H1 (cell line): ENCODE data around the gene STPG1. TPM values are rescaled to one million over a fixed set of nuclear protein-coding genes. Genes with fewer than 3 reads are reported as not detected.
A peak's percentile ranks its signal among the peaks of the same experiment; 100 is the strongest.

ENCODE experiments used
- CTCF ChIA-PET: fragments of 300-600 bp; sonication (Branson Sonifier 250); formaldehyde crosslinking; loops from one replicate; lab custom pipeline; 2021; ENCODE audit not compliant: partially characterized antibody; lab: Charles Lee
- POLR2A ChIA-PET: fragments of 300-600 bp; sonication (Branson Sonifier 250); formaldehyde crosslinking; loops from one replicate; lab custom pipeline; 2021; ENCODE audit warnings: inconsistent platforms; ENCODE audit not compliant: partially characterized antibody; lab: Charles Lee
- DNase-seq, 2 experiments: peaks; one replicate each; pipeline versions ENCODE4 v3.0.0 to v3.0.0-alpha.2; 2010 to 2022; ENCODE audit warnings: low spot score in 2 of 2, low read depth in 1 of 2, mixed read lengths in 1 of 2
- FAIRE-seq: peaks from 2 replicates; lab custom pipeline; 2011; peaks lifted over from hg19 to GRCh38; lab: Jason Lieb, UNC
- H2AFZ ChIP-seq: 2 replicates; pipeline ENCODE4 v1.8.1; 2012; ENCODE audit warnings: low read length, inconsistent platforms
- H2AK5ac ChIP-seq: 2 replicates; pipeline ENCODE4 v1.6.1; 2013; ENCODE audit warnings: low read depth, low read length
- H2BK120ac ChIP-seq: replicated peaks from 2 replicates; pipeline ENCODE3; 2013; ENCODE audit warnings: low read depth, low read length, inconsistent platforms
- H2BK12ac ChIP-seq: 2 replicates; pipeline ENCODE4 v1.6.1; 2013; ENCODE audit warnings: low read depth, low read length
- H2BK15ac ChIP-seq: 2 replicates; pipeline ENCODE4 v1.6.1; 2013; ENCODE audit warnings: low read length
- H2BK20ac ChIP-seq: 2 replicates; pipeline ENCODE4 v1.6.1; 2013; ENCODE audit warnings: low read length
- H2BK5ac ChIP-seq: 2 replicates; pipeline ENCODE4 v1.6.1; 2013; ENCODE audit warnings: low read depth, low read length
- H3K14ac ChIP-seq: 2 replicates; pipeline ENCODE4 v1.6.1; 2013; ENCODE audit warnings: inconsistent platforms; ENCODE audit not compliant: insufficient read length
- H3K18ac ChIP-seq: 2 replicates; pipeline ENCODE4 v1.6.1; 2013; ENCODE audit warnings: low read length; ENCODE audit errors: extremely low read depth
- H3K23ac ChIP-seq: 2 replicates; pipeline ENCODE4 v1.6.1; 2013; ENCODE audit warnings: inconsistent platforms; ENCODE audit not compliant: insufficient read length
- H3K23me2 ChIP-seq: 2 replicates; pipeline ENCODE4 v1.6.1; 2013; ENCODE audit warnings: low read depth, low read length
- H3K27ac ChIP-seq: 2 replicates; pipeline ENCODE4 v1.6.1; 2011; ENCODE audit warnings: low read depth, low read length, inconsistent platforms
- H3K27me3 ChIP-seq, 4 experiments: replicated peaks in 1 of 4; 1 replicate in 1 of 4; 2 replicates in 3 of 4; pipeline versions ENCODE4 v1.6.1 to v1.8.1; 2011 to 2013; ENCODE audit warnings: low read length in 3 of 4, mild to moderate bottlenecking in 3 of 4, inconsistent platforms in 2 of 4, mixed read lengths in 2 of 4, moderate library complexity in 1 of 4; ENCODE audit not compliant: control insufficient read depth in 3 of 4, insufficient read depth in 3 of 4; ENCODE audit errors: extremely low read depth in 1 of 4
- H3K36me3 ChIP-seq, 4 experiments: 2 replicates each; pipeline versions ENCODE4 v1.6.1 to v1.8.1; 2011 to 2013; ENCODE audit warnings: mild to moderate bottlenecking in 4 of 4, low read length in 3 of 4, moderate library complexity in 2 of 4, control low read depth in 1 of 4, inconsistent platforms in 1 of 4; ENCODE audit not compliant: insufficient read depth in 4 of 4, control insufficient read depth in 2 of 4
- H3K4ac ChIP-seq: replicated peaks from 2 replicates; pipeline ENCODE3; 2013; ENCODE audit warnings: low read length, low read depth, mixed read lengths, inconsistent platforms; ENCODE audit not compliant: insufficient read length
- H3K4me1 ChIP-seq, 4 experiments: replicated peaks in 1 of 4; 1 replicate in 1 of 4; 2 replicates in 3 of 4; pipeline versions ENCODE4 v1.6.1 to v1.8.1; 2011 to 2013; ENCODE audit warnings: low read length in 3 of 4, inconsistent platforms in 2 of 4, mixed read lengths in 1 of 4; ENCODE audit not compliant: insufficient read depth in 4 of 4, control insufficient read depth in 3 of 4
- H3K4me2 ChIP-seq, 2 experiments: 2 replicates each; pipeline versions ENCODE4 v1.6.1 to v1.8.1; 2011 to 2013; ENCODE audit warnings: low read depth in 2 of 2, low read length in 2 of 2, control low read depth in 1 of 2, inconsistent platforms in 1 of 2, mild to moderate bottlenecking in 1 of 2; ENCODE audit not compliant: insufficient read depth in 1 of 2
- H3K4me3 ChIP-seq, 4 experiments: fragments of 200-600, 300-600 bp in 1 of 4; sonication (generic), shearing (Covaris generic), sonication (Bioruptor Twin) in 1 of 4; 2 replicates each; pipeline versions ENCODE4 v1.5.1 to v1.8.1; 2011 to 2016; ENCODE audit warnings: low read length in 4 of 4, low read depth in 3 of 4, control low read depth in 2 of 4, inconsistent platforms in 2 of 4, mild to moderate bottlenecking in 2 of 4, mixed read lengths in 1 of 4, moderate library complexity in 1 of 4; ENCODE audit not compliant: insufficient read depth in 2 of 4; ENCODE audit errors: extremely low read depth in 1 of 4
- H3K56ac ChIP-seq: replicated peaks from 2 replicates; pipeline ENCODE3; 2013; ENCODE audit warnings: low read depth, mild to moderate bottlenecking, mixed read lengths, low read length, inconsistent platforms; ENCODE audit not compliant: insufficient read length
- H3K79me1 ChIP-seq: 2 replicates; pipeline ENCODE4 v1.6.1; 2013; ENCODE audit warnings: low read depth, low read length, control low read depth
- H3K79me2 ChIP-seq, 2 experiments: 2 replicates each; pipeline versions ENCODE4 v1.6.1 to v1.8.1; 2012 to 2013; ENCODE audit warnings: low read length in 2 of 2, mild to moderate bottlenecking in 2 of 2, inconsistent platforms in 1 of 2; ENCODE audit not compliant: insufficient read depth in 2 of 2, control insufficient read depth in 1 of 2
- H3K9ac ChIP-seq, 4 experiments: replicated peaks in 1 of 4; 1 replicate in 1 of 4; 2 replicates in 3 of 4; pipeline versions ENCODE4 v1.6.1 to v1.8.1; 2011 to 2013; ENCODE audit warnings: low read depth in 3 of 4, low read length in 3 of 4, control low read depth in 2 of 4, mild to moderate bottlenecking in 2 of 4, moderate library complexity in 2 of 4, inconsistent platforms in 1 of 4; ENCODE audit errors: extremely low read depth in 1 of 4
- H3K9me3 ChIP-seq, 2 experiments: 2 replicates each; pipeline versions ENCODE4 v1.6.1 to v1.8.1; 2012 to 2013; ENCODE audit warnings: mild to moderate bottlenecking in 2 of 2, moderate library complexity in 2 of 2, control low read depth in 1 of 2, inconsistent platforms in 1 of 2, low read depth in 1 of 2, low read length in 1 of 2, mixed read lengths in 1 of 2; ENCODE audit not compliant: insufficient read depth in 2 of 2
- H4K20me1 ChIP-seq, 2 experiments: replicated peaks in 1 of 2; 2 replicates each; pipeline versions ENCODE3 to v1.8.1; 2011 to 2013; ENCODE audit warnings: inconsistent platforms in 2 of 2, low read length in 2 of 2, mild to moderate bottlenecking in 1 of 2; ENCODE audit not compliant: insufficient read depth in 2 of 2, control insufficient read depth in 1 of 2
- H4K5ac ChIP-seq: 2 replicates; pipeline ENCODE4 v1.6.1; 2013; ENCODE audit warnings: low read length, low read depth, mixed read lengths, inconsistent platforms; ENCODE audit not compliant: insufficient read length
- H4K8ac ChIP-seq: 2 replicates; pipeline ENCODE4 v1.8.0; 2013; ENCODE audit warnings: mild to moderate bottlenecking, moderate library complexity, low read length, inconsistent platforms; ENCODE audit not compliant: insufficient read depth; ENCODE audit errors: extremely low read depth
- H4K91ac ChIP-seq: replicated peaks from 2 replicates; pipeline ENCODE3; 2013; ENCODE audit warnings: low read length, mixed read lengths, inconsistent platforms; ENCODE audit not compliant: insufficient read length
- CTCF ChIP-seq, 3 experiments: IDR thresholded peaks; 1 replicate in 2 of 3; 2 replicates in 1 of 3; pipeline versions ENCODE4 v1.5.1 to v1.6.1; 2011; ENCODE audit warnings: low read length in 3 of 3, mild to moderate bottlenecking in 3 of 3, inconsistent platforms in 2 of 3, low read depth in 1 of 3, moderate library complexity in 1 of 3; ENCODE audit not compliant: insufficient read depth in 1 of 3; ENCODE audit errors: control extremely low read depth in 1 of 3
- FOSL1 ChIP-seq: IDR thresholded peaks from 2 replicates; pipeline ENCODE4 v1.6.1; 2011; ENCODE audit warnings: mild to moderate bottlenecking, low read depth, low read length, moderate library complexity; ENCODE audit not compliant: insufficient read depth
- RAD21 ChIP-seq, 2 experiments: IDR thresholded peaks in 1 of 2; conservative IDR thresholded peaks in 1 of 2; 2 replicates each; pipeline ENCODE4 v1.6.1; 2011; ENCODE audit warnings: low read depth in 2 of 2, low read length in 2 of 2, improper control_type of control experiment in 1 of 2, inconsistent platforms in 1 of 2, mild to moderate bottlenecking in 1 of 2, moderate library complexity in 1 of 2
- TCF12 ChIP-seq: IDR thresholded peaks from 2 replicates; pipeline ENCODE4 v1.6.1; 2011; ENCODE audit warnings: low read depth, mild to moderate bottlenecking, low read length
- WGBS, 2 experiments: shearing (Covaris generic) in 1 of 2; methylation state at CpG; one replicate each; pipeline versions ENCODE4 v1.1.6 to v1.1.7; 2013 to 2015; ENCODE audit warnings: low lambda C conversion rate in 2 of 2, mixed read lengths in 2 of 2, inconsistent platforms in 1 of 2, low coverage in 1 of 2, missing lambda C conversion rate in 1 of 2; ENCODE audit not compliant: insufficient replicate concordance in 2 of 2, insufficient coverage in 1 of 2, insufficient read length in 1 of 2; ENCODE audit errors: extremely low coverage in 1 of 2, missing lambda C conversion rate in 1 of 2; 5-methylcytosine and 5-hydroxymethylcytosine counted together
- polyA plus RNA-seq, 7 experiments: library from polyadenylated mRNA; depleted of rRNA in 3 of 7; stranded (reverse) in 5 of 7; unstranded in 2 of 7; fragments of >200 nt in 5 of 7; fragments of 200-250 nt in 2 of 7; gene quantifications; 1 replicate in 5 of 7; 2 replicates in 1 of 7; 4 replicates in 1 of 7; pipeline versions ENCODE4 v1.2.1 to v1.2.3, GENCODE V29; 2011 to 2013; ENCODE audit warnings: missing spikeins in 2 of 7, mixed read lengths in 2 of 7
- total RNA-seq: library from RNA; stranded (reverse); fragmentation: NEBNext Ultra II Directional; extraction: Animal tissue kit (Norgen Biotek cat#: 25700); gene quantifications from 2 replicates; pipeline ENCODE4 v1.2.1, GENCODE V29; 2021

The STPG1 gene
- total and polyA plus RNA-seq, 2 of the 8 experiments (the other 6 are each of a cell fraction or from before 2014, with no cell fraction given), result 10.3 to 11.2 TPM

- no peak overlapping the region for H3K4ac ChIP-seq
- no peak overlapping the region for H3K56ac ChIP-seq
- H3K27me3 ChIP-seq, result peaks cover 0 to 23% (median 20%) of the 10 kb centered on the region in 4 experiments; a peak in 6 of 7 replicates
- 0 out of 2 replicates have a peak overlapping the region, but pooled peaks have one; percentile 62 for H2BK15ac ChIP-seq
- no peaks in the 10 kb centered on the region for H3K36me3 ChIP-seq
- H3K23me2 ChIP-seq, result peaks cover 5% of the 10 kb centered on the region; the same call in 1 of the 2 replicates
- POLR2A ChIA-PET, result interaction anchor here (1.5 kb wide), 1 partner anchor 26 kb away, joined by 3 read pairs; no protein-coding TSS in a partner anchor
- CTCF ChIA-PET, result interaction anchor here (1.0 to 7.8 kb wide), 4 partner anchors 20 to 161 kb away, joined by 3 to 60 read pairs (median 4); no protein-coding TSS in a partner anchor
- no peak overlapping the region for H3K27ac ChIP-seq
- peaks cover 8 to 18% (median 14%) of the 10 kb centered on the region in 4 experiments for H3K4me1 ChIP-seq
- WGBS, 2 experiments, result 78% methylated on average over 3 of the region's 3 CpGs; no CpG with 5 or more reads in 1 of the 2 experiments
- H2BK120ac ChIP-seq, result no peak overlapping the region
- no peak overlapping the region for H3K4me3 ChIP-seq
- no peak overlapping the region for H3K23ac ChIP-seq
- no peak overlapping the region for H4K8ac ChIP-seq
- H2BK20ac ChIP-seq, result no peak overlapping the region
- no peaks in the 10 kb centered on the region for H4K20me1 ChIP-seq
- H2BK12ac ChIP-seq, result no peak overlapping the region
- no peak overlapping the region for H4K91ac ChIP-seq
- H3K79me1 ChIP-seq, result no peaks in the 10 kb centered on the region
- no peak overlapping the region for H2BK5ac ChIP-seq
- DNase-seq, result no peak
- no peak overlapping the region for H3K9ac ChIP-seq
- H3K4me2 ChIP-seq, result no peak overlapping the region
- H3K79me2 ChIP-seq, result no peaks in the 10 kb centered on the region
- H2AK5ac ChIP-seq, result no peak overlapping the region
- TF ChIP-seq CTCF (IDR thresholded peaks at IDR 0.05; ENCODE audit: control extremely low read depth in 1 of 3, insufficient read depth in 1 of 3, low read depth in 1 of 3, low read length in 3 of 3) (peak in 2 of 3 experiments; percentile 22 to 29; a peak in 2 of 4 replicates), RAD21 (IDR thresholded peaks at IDR 0.05 in 1 of 2, conservative IDR thresholded peaks at IDR 0.05 in 1 of 2; ENCODE audit: low read depth in 2 of 2, low read length in 2 of 2) (peak in 1 of 2 experiments; percentile 33; a peak in 1 of 4 replicates), TCF12 (no peak), FOSL1 (no peak)
- H4K5ac ChIP-seq, result no peak overlapping the region
- no peaks in the 10 kb centered on the region for H3K9me3 ChIP-seq
- FAIRE-seq, result no peak
- H3K14ac ChIP-seq, result no peak overlapping the region
- H2AFZ ChIP-seq, result peak overlapping the region; percentile 17; the same call in 1 of the 2 replicates
- H3K18ac ChIP-seq, result no peak overlapping the region
Observed at GRCh38 chr1:24316645-24317044, 96.9 kb downstream of the STPG1 start.
